SK-N-SH (cell line): ENCODE data around the gene SGSM2. TPM values are rescaled to one million over a fixed set of nuclear protein-coding genes. Genes with fewer than 3 reads are reported as not detected.

Experiments used
- CTCF ChIA-PET: fragments of 300-600, 350-600 bp; formaldehyde crosslinking; extraction: SDS; loops from one replicate; lab custom pipeline; 2021; lab: Yijun Ruan, JAX
- POLR2A ChIA-PET: fragments of 350-600 bp; sonication (Branson Sonifier 250); formaldehyde crosslinking; extraction: SDS; loops from one replicate; lab custom pipeline; 2020; ENCODE audit warnings: antibody characterized with exemption, inconsistent platforms; lab: Yijun Ruan, JAX
- DNase-seq: peaks from one replicate; pipeline ENCODE4 v3.0.0; 2012
- H2AFZ ChIP-seq: fragments of 200-600 bp; sonication (generic); 2 replicates; pipeline ENCODE4 v1.8.1; 2016; ENCODE audit warnings: antibody characterized with exemption, mild to moderate bottlenecking, low read depth
- H3F3A ChIP-seq: fragments of 200-600 bp; sonication (generic); replicated peaks from 2 replicates; pipeline ENCODE3; 2016; ENCODE audit warnings: antibody characterized with exemption, mild to moderate bottlenecking; ENCODE audit not compliant: insufficient read depth
- H3K27ac ChIP-seq, 2 experiments: fragments of 200-500 bp in 1 of 2; fragments of 200-600 bp in 1 of 2; sonication (Bioruptor generic) in 1 of 2; sonication (generic), shearing (Covaris generic) in 1 of 2; 2 replicates each; pipeline versions ENCODE4 v1.5.1 to v1.6.1; 2014 to 2016; ENCODE audit warnings: low read depth in 2 of 2, inconsistent platforms in 1 of 2, low read length in 1 of 2, mild to moderate bottlenecking in 1 of 2, mixed read lengths in 1 of 2
- H3K27me3 ChIP-seq: fragments of 200-600 bp; sonication (generic), shearing (Covaris generic); 2 replicates; pipeline ENCODE4 v1.6.1; 2016; ENCODE audit warnings: mixed run types; ENCODE audit not compliant: insufficient read depth
- H3K36me3 ChIP-seq, 2 experiments: fragments of 200-500 bp in 1 of 2; fragments of 200-600 bp in 1 of 2; sonication (Bioruptor generic) in 1 of 2; sonication (generic) in 1 of 2; replicated peaks in 1 of 2; 2 replicates each; pipeline versions ENCODE3 to v1.5.1; 2014 to 2016; ENCODE audit warnings: low read length in 1 of 2, mild to moderate bottlenecking in 1 of 2; ENCODE audit not compliant: insufficient read depth in 2 of 2, control insufficient read depth in 1 of 2
- H3K4me1 ChIP-seq, 2 experiments: fragments of 200-500 bp in 1 of 2; fragments of 200-600 bp in 1 of 2; sonication (Bioruptor generic) in 1 of 2; sonication (generic), shearing (Covaris generic) in 1 of 2; 2 replicates each; pipeline versions ENCODE4 v1.5.1 to v1.6.1; 2014 to 2016; ENCODE audit warnings: low read depth in 1 of 2, low read length in 1 of 2, mixed run types in 1 of 2; ENCODE audit not compliant: insufficient read depth in 2 of 2, control insufficient read depth in 1 of 2
- H3K4me2 ChIP-seq: fragments of 200-600 bp; sonication (generic), shearing (Covaris generic); 2 replicates; pipeline ENCODE4 v1.6.1; 2017; ENCODE audit warnings: mixed run types
- H3K4me3 ChIP-seq, 2 experiments: fragments of 200-500 bp in 1 of 2; fragments of 200-600 bp in 1 of 2; sonication (Bioruptor generic) in 1 of 2; sonication (generic), shearing (Covaris generic) in 1 of 2; 2 replicates each; pipeline versions ENCODE4 v1.5.1 to v1.8.1; 2014 to 2016; ENCODE audit warnings: low read depth in 2 of 2, inconsistent platforms in 1 of 2, low read length in 1 of 2, mild to moderate bottlenecking in 1 of 2, mixed read lengths in 1 of 2, moderate library complexity in 1 of 2
- H3K79me2 ChIP-seq: fragments of 200-600 bp; sonication (generic); 2 replicates; pipeline ENCODE4 v1.8.1; 2017; ENCODE audit warnings: mild to moderate bottlenecking; ENCODE audit not compliant: insufficient read depth
- H3K9ac ChIP-seq: fragments of 200-600 bp; sonication (generic); 2 replicates; pipeline ENCODE4 v1.6.1; 2017; ENCODE audit warnings: mixed run types
- H3K9me2 ChIP-seq: fragments of 200-600 bp; sonication (generic); 2 replicates; pipeline ENCODE4 v1.6.1; 2017; ENCODE audit warnings: mixed run types
- H3K9me3 ChIP-seq: fragments of 200-600 bp; sonication (generic); 2 replicates; pipeline ENCODE4 v1.6.1; 2017; ENCODE audit warnings: mixed run types, mild to moderate bottlenecking, moderate library complexity
- H4K20me1 ChIP-seq: fragments of 200-600 bp; sonication (generic); 2 replicates; pipeline ENCODE4 v1.6.1; 2017; ENCODE audit warnings: mild to moderate bottlenecking, mixed run types; ENCODE audit not compliant: insufficient read depth
- CTCF ChIP-seq: fragments of 200-600 bp; sonication (generic); IDR thresholded peaks from 2 replicates; pipeline ENCODE4 v1.6.1; 2017; ENCODE audit warnings: antibody characterized with exemption, mild to moderate bottlenecking, moderate library complexity
- ELF1 ChIP-seq: IDR thresholded peaks from 2 replicates; pipeline ENCODE4 v1.4.0; 2012
- EP300 ChIP-seq, 2 experiments: IDR thresholded peaks; 2 replicates each; pipeline versions ENCODE4 v1.4.0 to v1.6.1; 2012; ENCODE audit warnings: borderline replicate concordance in 1 of 2, low read depth in 1 of 2, low read length in 1 of 2
- EZH2phosphoT487 ChIP-seq: fragments of 200-600 bp; sonication (generic); IDR thresholded peaks from 2 replicates; pipeline ENCODE4 v1.6.1; 2017; ENCODE audit warnings: low read depth, mixed run types, mild to moderate bottlenecking, antibody characterized with exemption, moderate library complexity, borderline replicate concordance
- FOSL2 ChIP-seq: IDR thresholded peaks from 2 replicates; pipeline ENCODE4 v1.4.0; 2012; ENCODE audit warnings: low read depth, mild to moderate bottlenecking, moderate library complexity, borderline replicate concordance
- FOXJ3 ChIP-seq: sonication (generic); formaldehyde crosslinking; IDR thresholded peaks from 2 replicates; pipeline ENCODE4 v1.5.1; 2020; ENCODE audit warnings: mild to moderate bottlenecking, missing genetic modification reagents
- GATA2 ChIP-seq: sonication (generic); formaldehyde crosslinking; IDR thresholded peaks from 2 replicates; pipeline ENCODE4 v1.5.0; 2020; ENCODE audit warnings: mild to moderate bottlenecking, missing genetic modification reagents
- MEF2A ChIP-seq: IDR thresholded peaks from 2 replicates; pipeline ENCODE4 v1.4.0; 2012; ENCODE audit warnings: low read depth, borderline replicate concordance
- MXI1 ChIP-seq: IDR thresholded peaks from 2 replicates; pipeline ENCODE4 v1.6.1; 2012; ENCODE audit warnings: mild to moderate bottlenecking, low read depth, low read length, improper control_type of control experiment
- NFIC ChIP-seq: IDR thresholded peaks from 2 replicates; pipeline ENCODE4 v1.4.0; 2012; ENCODE audit warnings: borderline replicate concordance
- PBX3 ChIP-seq: IDR thresholded peaks from 2 replicates; pipeline ENCODE4; 2012
- POLR2AphosphoS5 ChIP-seq: IDR thresholded peaks from 2 replicates; pipeline ENCODE4 v1.6.1; 2012; ENCODE audit warnings: low read depth, low read length
- RAD21 ChIP-seq: IDR thresholded peaks from 2 replicates; pipeline ENCODE4 v1.6.1; 2012; ENCODE audit warnings: mild to moderate bottlenecking, low read length
- RCOR1 ChIP-seq: fragments of 150-350 bp; IDR thresholded peaks from 2 replicates; pipeline ENCODE4 v1.6.1; 2017; ENCODE audit warnings: antibody characterized with exemption, low read length
- REST ChIP-seq: IDR thresholded peaks from 2 replicates; pipeline ENCODE4 v1.6.1; 2012; ENCODE audit warnings: mild to moderate bottlenecking, low read depth, low read length, moderate library complexity
- RFX5 ChIP-seq: IDR thresholded peaks from 2 replicates; pipeline ENCODE4 v1.6.1; 2012; ENCODE audit warnings: mild to moderate bottlenecking, improper control_type of control experiment, low read length
- RXRA ChIP-seq: IDR thresholded peaks from 2 replicates; pipeline ENCODE4 v1.4.0; 2012; ENCODE audit warnings: low read depth, mild to moderate bottlenecking, borderline replicate concordance
- SIN3A ChIP-seq: IDR thresholded peaks from 2 replicates; pipeline ENCODE4 v1.6.1; 2012; ENCODE audit warnings: low read depth, mild to moderate bottlenecking, low read length, moderate library complexity, borderline replicate concordance
- SMC3 ChIP-seq: IDR thresholded peaks from 2 replicates; pipeline ENCODE4 v1.6.1; 2012; ENCODE audit warnings: low read depth, low read length, improper control_type of control experiment
- USF1 ChIP-seq: IDR thresholded peaks from 2 replicates; pipeline ENCODE4 v1.4.0; 2012; ENCODE audit warnings: low read depth, borderline replicate concordance
- USF2 ChIP-seq: fragments of 150-350 bp; IDR thresholded peaks from 2 replicates; pipeline ENCODE4 v1.6.1; 2017; ENCODE audit warnings: antibody characterized with exemption, low read length, low read depth, borderline replicate concordance
- ZBTB33 ChIP-seq: IDR thresholded peaks from 2 replicates; pipeline ENCODE4 v1.4.0; 2012; ENCODE audit warnings: low read depth, borderline replicate concordance
- whole genome bisulfite sequencing: methylation state at CpG from one replicate; pipeline ENCODE4 v1.1.6; 2017; ENCODE audit warnings: low lambda C conversion rate; 5-methylcytosine and 5-hydroxymethylcytosine counted together
- polyA plus RNA-seq, 3 experiments: library from polyadenylated mRNA; depleted of rRNA; stranded (reverse); fragments of >200 nt; gene quantifications; 2 replicates each; pipeline ENCODE4 v1.2.3, GENCODE V29; 2012

Gene SGSM2
- polyA plus RNA-seq, 1 of the 3 experiments (the other 2 are of a cell fraction): 85.9 TPM

GRCh38 chr17:2400877-2401425, 63.6 kb downstream of the SGSM2 start, which contains the start of gene MNT:
MNT (minus strand) TSS chr17:2401060; CDS start chr17:2400712, 348 bp downstream.
- peaks cover 38 to 41% of the 10 kb centered on the region in 2 experiments for H3K4me1 ChIP-seq
- TF ChIP-seq RCOR1 (no peak), CTCF (no peak), USF1 (peak; percentile 76), RAD21 (no peak), MEF2A (no peak), RXRA (no peak), RFX5 (peak; percentile 44), FOSL2 (no peak), ZBTB33 (no peak), FOXJ3 (no peak), EZH2phosphoT487 (no peak), REST (peak; percentile 35; the same call in 1 of the 2 replicates), USF2 (0 out of 2 replicates have a peak, but pooled peaks have one; percentile 32), MXI1 (peak; percentile 3; the same call in 1 of the 2 replicates), SIN3A (peak; percentile 98), ELF1 (no peak), GATA2 (CRISPR knock-in tag) (no peak), EP300 (IDR thresholded peaks at IDR 0.05; ENCODE audit: borderline replicate concordance in 1 of 2, low read depth in 1 of 2, low read length in 1 of 2) (0 out of 4 replicates have a peak, but pooled peaks of 1 of the 2 experiments have one; percentile 25), NFIC (no peak), PBX3 (0 out of 2 replicates have a peak, but pooled peaks have one; percentile 11), POLR2AphosphoS5 (peak; percentile 43), SMC3 (no peak)

More at GRCh38 chr17:2400877-2401425, 63.6 kb downstream of the SGSM2 start, which contains the start of gene MNT:
- Histone ChIP-seq H3K9ac (peak within 1 kb of the TSS; percentile 99), H2AFZ (peak within 1 kb of the TSS; percentile 68; the same call in 1 of the 2 replicates), H3K4me3 (peak within 1 kb of the TSS; percentile 99), H3F3A (peaks cover 39% of the 10 kb centered on the region), H3K4me2 (peak within 1 kb of the TSS; percentile 98), H3K79me2 (peaks cover 34% of the 10 kb centered on the region), H3K9me2 (no peaks in the 10 kb centered on the region), H3K36me3 (no peaks in the 10 kb centered on the region), H3K27ac (peak within 1 kb of the TSS; percentile 98 to 100), H4K20me1 (peaks cover 5% of the 10 kb centered on the region; the same call in 1 of the 2 replicates), H3K27me3 (no peaks in the 10 kb centered on the region), H3K9me3 (no peaks in the 10 kb centered on the region)
- peak; percentile 94 for DNase-seq
- ChIA-PET CTCF (interaction anchor here (1.2 to 27.8 kb wide), 4 partner anchors 8 to 25 kb away, joined by 3 to 654 read pairs (median 38); no protein-coding TSS in a partner anchor), POLR2A (interaction anchor here (1.0 to 2.2 kb wide), 5 partner anchors 8 to 63 kb away, joined by 3 to 12 read pairs (median 7); no protein-coding TSS in a partner anchor)
- WGBS: under 1% methylated on average over 14 of the region's 51 CpGs
